Left lung (tissue), 10 donors: ENCODE results near the gene VILL. TPM values are rescaled to one million over a fixed set of nuclear protein-coding genes. Genes with fewer than 3 reads are reported as not detected.

Source experiments
- ATAC-seq: fragments of 200-7000 bp; cut with Tn5 transposase; one replicate; pipeline ENCODE4 v1.9.1; 2020; ENCODE audit warnings: moderate library complexity
- DNase-seq, 4 donors: peaks; one replicate each; pipeline ENCODE4 v3.0.0-alpha.2; 2013 to 2020
- H3K27ac ChIP-seq, 2 donors: fragments of 200-600 bp; sonication (generic) in 1 of 2; one replicate each; pipeline versions ENCODE4 v1.5.0 to v1.8.0; 2020 to 2021
- H3K27me3 ChIP-seq, 2 donors: fragments of 200-600 bp; sonication (generic) in 1 of 2; one replicate each; pipeline versions ENCODE4 v1.5.0 to v1.8.0; 2020 to 2021
- H3K36me3 ChIP-seq, 2 donors: fragments of 200-600 bp; sonication (generic) in 1 of 2; one replicate each; pipeline versions ENCODE4 v1.5.0 to v1.8.0; 2020 to 2021
- H3K4me1 ChIP-seq, 2 donors: fragments of 200-600 bp; one replicate each; pipeline ENCODE4 v1.8.0; 2021
- H3K4me3 ChIP-seq, 2 donors: fragments of 200-600 bp; sonication (generic) in 1 of 2; one replicate each; pipeline versions ENCODE4 v1.5.0 to v1.8.0; 2020 to 2021; ENCODE audit warnings: mild to moderate bottlenecking in 1 of 2
- H3K9me3 ChIP-seq, 2 donors: fragments of 200-600 bp; sonication (generic) in 1 of 2; one replicate each; pipeline versions ENCODE4 v1.5.0 to v1.8.0; 2020 to 2021
- intact Hi-C, 2 donors: fragments of 100-400 bp; cut with DNase I; formaldehyde crosslinking; loops; one replicate each; pipeline versions ENCODE4 v1.11.2 to v1.14.2; 2022
- polyA plus RNA-seq, 6 donors: library from polyadenylated mRNA; unstranded; fragments of 120-200 nt; gene quantifications; one replicate each; pipeline ENCODE4 v1.2.1, GENCODE V29; 2013; ENCODE audit not compliant: insufficient read length in 6 of 6
- total RNA-seq, 2 donors: library from RNA; stranded (reverse); fragmentation: NEBNext Ultra II Directional; extraction: Animal tissue kit (Norgen Biotek cat#: 25700); gene quantifications; one replicate each; pipeline ENCODE4 v1.2.1, GENCODE V29; 2021
- TF ChIP-seq, protein P1 (sequence below), 2 donors: fragments of 200-600 bp; sonication (generic) in 1 of 2; IDR thresholded peaks; one replicate each; pipeline versions ENCODE4 v1.5.0 to v1.8.0; 2021; ENCODE audit warnings: antibody characterized with exemption in 2 of 2
- donor health status: DM: no; HTN: yes; CAD: no.
- donor health status: DM: no; HTN: no; CAD: no.

VILL gene
- total and polyA plus RNA-seq, 8 donors = 19.5 to 36.9 (median 25.1) TPM

- Histone ChIP-seq H3K4me1 (peaks cover 0 to 17% of the 10 kb centered on the region in 2 donors), H3K4me3 (no peak overlapping the region), H3K9me3 (no peaks in the 10 kb centered on the region), H3K27me3 (no peaks in the 10 kb centered on the region), H3K27ac (no peak overlapping the region), H3K36me3 (peaks cover 0 to 14% of the 10 kb centered on the region in 2 donors)
- DNase-seq = no peak
- ATAC-seq = no peak
- intact Hi-C loops = no loop called here
- TF ChIP-seq, protein P1, sequence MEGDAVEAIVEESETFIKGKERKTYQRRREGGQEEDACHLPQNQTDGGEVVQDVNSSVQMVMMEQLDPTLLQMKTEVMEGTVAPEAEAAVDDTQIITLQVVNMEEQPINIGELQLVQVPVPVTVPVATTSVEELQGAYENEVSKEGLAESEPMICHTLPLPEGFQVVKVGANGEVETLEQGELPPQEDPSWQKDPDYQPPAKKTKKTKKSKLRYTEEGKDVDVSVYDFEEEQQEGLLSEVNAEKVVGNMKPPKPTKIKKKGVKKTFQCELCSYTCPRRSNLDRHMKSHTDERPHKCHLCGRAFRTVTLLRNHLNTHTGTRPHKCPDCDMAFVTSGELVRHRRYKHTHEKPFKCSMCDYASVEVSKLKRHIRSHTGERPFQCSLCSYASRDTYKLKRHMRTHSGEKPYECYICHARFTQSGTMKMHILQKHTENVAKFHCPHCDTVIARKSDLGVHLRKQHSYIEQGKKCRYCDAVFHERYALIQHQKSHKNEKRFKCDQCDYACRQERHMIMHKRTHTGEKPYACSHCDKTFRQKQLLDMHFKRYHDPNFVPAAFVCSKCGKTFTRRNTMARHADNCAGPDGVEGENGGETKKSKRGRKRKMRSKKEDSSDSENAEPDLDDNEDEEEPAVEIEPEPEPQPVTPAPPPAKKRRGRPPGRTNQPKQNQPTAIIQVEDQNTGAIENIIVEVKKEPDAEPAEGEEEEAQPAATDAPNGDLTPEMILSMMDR (IDR thresholded peaks at IDR 0.05) = no peak
Observed at GRCh38 chr3:37973246-37974054, 17.1 kb upstream of the VILL start.

DNA sequence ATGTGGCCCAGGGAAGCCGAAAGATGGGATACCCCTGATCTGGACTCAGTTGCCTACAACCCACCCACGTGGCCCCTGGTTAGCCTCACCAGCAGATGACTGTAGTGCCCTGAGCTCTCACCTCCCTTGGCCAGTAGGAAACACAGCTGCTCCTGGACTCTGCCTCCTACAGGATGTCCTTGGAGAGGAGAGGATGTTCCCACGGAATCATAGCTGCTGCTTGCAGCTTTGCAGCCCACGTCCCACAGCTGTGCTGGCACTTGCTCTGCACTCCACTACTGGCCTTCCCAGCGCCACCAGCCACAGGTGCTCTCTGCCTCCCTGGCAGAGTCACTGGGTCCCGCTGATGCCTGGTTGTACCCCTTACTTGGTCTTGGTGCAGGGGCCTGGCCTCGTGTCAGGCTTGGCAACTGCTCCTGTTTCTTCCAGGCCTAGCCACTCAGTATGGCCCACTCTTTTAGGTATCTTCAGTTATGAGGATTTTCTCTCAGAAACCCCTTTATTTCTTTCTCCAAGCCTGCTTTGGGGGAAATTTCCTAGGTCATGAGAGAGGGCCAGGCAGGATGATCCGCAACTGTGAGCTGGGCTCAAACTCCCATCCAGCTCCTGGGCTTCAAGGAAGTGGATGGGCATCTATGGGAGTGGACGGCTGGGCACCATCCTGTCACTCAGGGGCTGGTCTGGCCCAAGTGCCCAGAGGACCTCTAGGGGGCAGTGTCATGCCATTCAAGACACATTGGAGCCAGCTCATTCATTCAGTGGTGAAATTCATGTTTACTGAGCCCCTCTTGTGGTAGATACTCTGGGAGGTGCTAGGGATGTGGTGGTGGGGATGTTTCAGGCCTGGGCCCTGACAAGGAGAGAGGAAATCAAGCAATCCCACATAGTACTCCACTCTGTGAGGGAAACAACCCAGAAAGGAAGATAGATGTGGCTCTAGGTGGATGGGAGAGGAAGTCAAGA, 16.2 kb upstream of the VILL start:
- intact Hi-C loops = no loop called here
- ATAC-seq = peak; percentile 96
- Histone ChIP-seq H3K27me3 (no peaks in the 10 kb centered on the region), H3K36me3 (peaks cover 0 to 14% of the 10 kb centered on the region in 2 donors), H3K4me1 (peaks cover 0 to 15% of the 10 kb centered on the region in 2 donors), H3K9me3 (no peaks in the 10 kb centered on the region), H3K4me3 (no peak overlapping the region), H3K27ac (no peak overlapping the region)
- DNase-seq = peak in 3 of 4 donors; percentile 65 to 90 (median 71)
- TF ChIP-seq, protein P1 (IDR thresholded peaks at IDR 0.05) = peak; percentile 75 to 94

- TF ChIP-seq, protein P1 (IDR thresholded peaks at IDR 0.05) = no peak
- H3K4me3 ChIP-seq = no peak overlapping the region
- peaks cover 0 to 41% of the 10 kb centered on the region in 2 donors for H3K4me1 ChIP-seq
- DNase-seq (no peak), ATAC-seq (peak; percentile 57)
- no peaks in the 10 kb centered on the region for H3K27me3 ChIP-seq
- peak overlapping the region in 1 of 2 donors; percentile 89 for H3K27ac ChIP-seq
- peaks cover 0 to 26% of the 10 kb centered on the region in 2 donors for H3K36me3 ChIP-seq
- intact Hi-C loops = no loop called here
- H3K9me3 ChIP-seq = no peaks in the 10 kb centered on the region
Observed at GRCh38 chr3:37979541-37980461, 10.8 kb upstream of the VILL start.

- H3K27me3 ChIP-seq = no peaks in the 10 kb centered on the region
- intact Hi-C loops = no loop called here
- peaks cover 0 to 24% of the 10 kb centered on the region in 2 donors for H3K36me3 ChIP-seq
- peak in 1 of 4 donors; percentile 77 for DNase-seq
- peak overlapping the region in 1 of 2 donors; percentile 89 for H3K27ac ChIP-seq
- H3K9me3 ChIP-seq = no peaks in the 10 kb centered on the region
- TF ChIP-seq, protein P1 (IDR thresholded peaks at IDR 0.05) = no peak
- peaks cover 0 to 50% of the 10 kb centered on the region in 2 donors for H3K4me1 ChIP-seq
- H3K4me3 ChIP-seq = no peak overlapping the region
- ATAC-seq = no peak
Observed at GRCh38 chr3:37980462-37981347, 9.9 kb upstream of the VILL start.
